Endothelial cell of umbilical vein (primary cell): ENCODE measurements around the gene ZHX3. TPM values are rescaled to one million over a fixed set of nuclear protein-coding genes. Genes with fewer than 3 reads are reported as not detected.

Source experiments
- BruUV-seq: library from RNA; stranded (reverse); fragments of 400-500 nt; replicated peaks from 2 replicates; lab custom pipeline; 2021; lab: Mats Ljungman, UMichigan
- CTCF ChIA-PET: fragments of 300-600, 350-600 bp; sonication (Branson Sonifier 250); formaldehyde crosslinking; loops from one replicate; lab custom pipeline; 2021; ENCODE audit warnings: antibody characterized with exemption, inconsistent platforms; lab: Charles Lee
- POLR2A ChIA-PET: fragments of 300-600, 350-600 bp; sonication (Branson Sonifier 250); formaldehyde crosslinking; loops from one replicate; lab custom pipeline; 2021; ENCODE audit warnings: antibody characterized with exemption, inconsistent platforms; lab: Charles Lee
- DNase-seq: peaks from one replicate; pipeline ENCODE4 v3.0.0-alpha.2; 2011; ENCODE audit warnings: low read depth, low spot score
- FAIRE-seq: peaks from 2 replicates; lab custom pipeline; 2011; peaks lifted over from hg19 to GRCh38; lab: Jason Lieb, UNC
- H2AFZ ChIP-seq: 2 replicates; pipeline ENCODE4 v1.6.0; 2012; ENCODE audit warnings: low read depth, low read length, control low read depth, inconsistent platforms
- H3K27ac ChIP-seq: 2 replicates; pipeline ENCODE4 v1.5.1; 2011; ENCODE audit warnings: low read depth, mild to moderate bottlenecking, control low read depth, low read length, moderate library complexity; ENCODE audit not compliant: insufficient read depth
- H3K27me3 ChIP-seq, 2 experiments: 2 replicates each; pipeline versions ENCODE4 v1.6.0 to v1.6.1; 2011; ENCODE audit warnings: low read length in 2 of 2, mixed read lengths in 1 of 2; ENCODE audit not compliant: control insufficient read depth in 2 of 2, insufficient read depth in 2 of 2
- H3K36me3 ChIP-seq, 2 experiments: 2 replicates in 1 of 2; 3 replicates in 1 of 2; pipeline ENCODE4 v1.5.1; 2011; ENCODE audit warnings: low read length in 2 of 2, mild to moderate bottlenecking in 1 of 2, moderate library complexity in 1 of 2; ENCODE audit not compliant: control insufficient read depth in 2 of 2, insufficient read depth in 2 of 2; ENCODE audit errors: extremely low read depth in 1 of 2
- H3K4me1 ChIP-seq: 3 replicates; pipeline ENCODE4 v1.5.1; 2011; ENCODE audit warnings: mild to moderate bottlenecking, low read length; ENCODE audit not compliant: control insufficient read depth, insufficient read depth; ENCODE audit errors: extremely low read depth
- H3K4me2 ChIP-seq: 2 replicates; pipeline ENCODE4 v1.6.1; 2011; ENCODE audit warnings: low read length, control low read depth, mixed read lengths; ENCODE audit not compliant: insufficient read depth
- H3K4me3 ChIP-seq, 3 experiments: fragments of 200-600 bp in 1 of 3; sonication (generic), shearing (Covaris generic) in 1 of 3; replicated peaks in 1 of 3; 2 replicates each; pipeline ENCODE4 v1.5.1; 2011 to 2016; ENCODE audit warnings: control low read depth in 3 of 3, low read length in 3 of 3, mild to moderate bottlenecking in 2 of 3, inconsistent platforms in 1 of 3, low read depth in 1 of 3, moderate library complexity in 1 of 3; ENCODE audit not compliant: insufficient read depth in 1 of 3
- H3K79me2 ChIP-seq: 2 replicates; pipeline ENCODE4 v1.6.0; 2012; ENCODE audit warnings: low read length, inconsistent platforms; ENCODE audit not compliant: control insufficient read depth, insufficient read depth
- H3K9ac ChIP-seq: replicated peaks from 2 replicates; pipeline ENCODE3; 2011; ENCODE audit warnings: low read length, control low read depth; ENCODE audit not compliant: insufficient read depth; ENCODE audit errors: extremely low read depth
- H3K9me1 ChIP-seq: replicated peaks from 3 replicates; pipeline ENCODE4 v1.6.0; 2011; ENCODE audit warnings: mild to moderate bottlenecking, low read length; ENCODE audit not compliant: control insufficient read depth, insufficient read depth; ENCODE audit errors: extremely low read depth
- H3K9me3 ChIP-seq: replicated peaks from 2 replicates; pipeline ENCODE4 v1.5.1; 2012; ENCODE audit warnings: low read length, inconsistent platforms; ENCODE audit not compliant: control insufficient read depth, insufficient read depth
- H4K20me1 ChIP-seq: replicated peaks from 2 replicates; pipeline ENCODE3; 2011; ENCODE audit warnings: mild to moderate bottlenecking, low read length; ENCODE audit not compliant: control insufficient read depth, insufficient read depth; ENCODE audit errors: extremely low read depth
- CTCF ChIP-seq, 2 donors: IDR thresholded peaks; 1 replicate in 1 of 2; 2 replicates in 1 of 2; pipeline ENCODE4 v1.5.1; 2011; ENCODE audit warnings: low read length in 2 of 2, mild to moderate bottlenecking in 2 of 2, moderate library complexity in 2 of 2, control low read depth in 1 of 2, inconsistent platforms in 1 of 2, low read depth in 1 of 2; ENCODE audit not compliant: insufficient read depth in 1 of 2; ENCODE audit errors: extremely low read depth in 1 of 2
- EZH2 ChIP-seq: IDR thresholded peaks from 2 replicates; pipeline ENCODE4 v1.6.1; 2012; ENCODE audit warnings: borderline replicate concordance, low read depth, mild to moderate bottlenecking, moderate library complexity, low read length, inconsistent platforms; ENCODE audit not compliant: severe bottlenecking
- FOS ChIP-seq: IDR thresholded peaks from 2 replicates; pipeline ENCODE4 v1.6.1; 2011; ENCODE audit warnings: mild to moderate bottlenecking, low read length, moderate library complexity, borderline replicate concordance; ENCODE audit not compliant: insufficient read depth
- GATA2 ChIP-seq: IDR thresholded peaks from 2 replicates; pipeline ENCODE4 v1.7.0; 2011; ENCODE audit warnings: low read depth, mild to moderate bottlenecking, moderate library complexity, mixed read lengths, low read length; ENCODE audit not compliant: insufficient read length, insufficient read depth
- JUN ChIP-seq: IDR thresholded peaks from 2 replicates; pipeline ENCODE4 v1.6.1; 2011; ENCODE audit warnings: borderline replicate concordance, low read depth; ENCODE audit not compliant: insufficient read length, insufficient read depth
- MAX ChIP-seq: IDR thresholded peaks from 2 replicates; pipeline ENCODE4 v1.6.1; 2011; ENCODE audit not compliant: insufficient read depth, insufficient read length
- MYC ChIP-seq: IDR thresholded peaks from one replicate; pipeline ENCODE4 v1.6.1; 2011; ENCODE audit warnings: mild to moderate bottlenecking, low read depth, low read length
- POLR2A ChIP-seq: IDR thresholded peaks from 2 replicates; pipeline ENCODE4 v1.6.1; 2012; ENCODE audit warnings: low read depth, mild to moderate bottlenecking, control low read depth, low read length
- POLR2AphosphoS5 ChIP-seq: IDR thresholded peaks from 2 replicates; pipeline ENCODE4 v1.6.1; 2012; ENCODE audit warnings: low read depth, mild to moderate bottlenecking, control low read depth, low read length, moderate library complexity; ENCODE audit not compliant: insufficient read depth
- dilution Hi-C: fragments of 300-500 bp; cut with MboI; formaldehyde crosslinking; loops from one replicate; pipeline ENCODE4 v1.15.0; 2019; ENCODE audit warnings: low sequenced_read_pairs; ENCODE audit not compliant: extremely low pct_ligation_motif_present
- intact Hi-C: fragments of 100-400 bp; cut with micrococcal nuclease; formaldehyde crosslinking; loops from one replicate; pipeline ENCODE4 v1.10.0; 2022
- polyA plus RNA-seq, 4 experiments: library from polyadenylated mRNA; depleted of rRNA in 3 of 4; stranded (reverse) in 3 of 4; unstranded in 1 of 4; fragments of >200 nt; gene quantifications; 2 replicates each; pipeline versions ENCODE4 v1.2.1 to v1.2.3, GENCODE V29; 2011 to 2012; ENCODE audit warnings: missing spikeins in 1 of 4
- total RNA-seq: library from RNA; stranded (reverse); gene quantifications from 2 replicates; pipeline ENCODE4 v1.2.3, GENCODE V29; 2021

Gene ZHX3
- total and polyA plus RNA-seq, 2 donors (not counting 3 experiments of a cell fraction or from before 2014, with no cell fraction given), result 7.4 to 17.8 TPM

DNA sequence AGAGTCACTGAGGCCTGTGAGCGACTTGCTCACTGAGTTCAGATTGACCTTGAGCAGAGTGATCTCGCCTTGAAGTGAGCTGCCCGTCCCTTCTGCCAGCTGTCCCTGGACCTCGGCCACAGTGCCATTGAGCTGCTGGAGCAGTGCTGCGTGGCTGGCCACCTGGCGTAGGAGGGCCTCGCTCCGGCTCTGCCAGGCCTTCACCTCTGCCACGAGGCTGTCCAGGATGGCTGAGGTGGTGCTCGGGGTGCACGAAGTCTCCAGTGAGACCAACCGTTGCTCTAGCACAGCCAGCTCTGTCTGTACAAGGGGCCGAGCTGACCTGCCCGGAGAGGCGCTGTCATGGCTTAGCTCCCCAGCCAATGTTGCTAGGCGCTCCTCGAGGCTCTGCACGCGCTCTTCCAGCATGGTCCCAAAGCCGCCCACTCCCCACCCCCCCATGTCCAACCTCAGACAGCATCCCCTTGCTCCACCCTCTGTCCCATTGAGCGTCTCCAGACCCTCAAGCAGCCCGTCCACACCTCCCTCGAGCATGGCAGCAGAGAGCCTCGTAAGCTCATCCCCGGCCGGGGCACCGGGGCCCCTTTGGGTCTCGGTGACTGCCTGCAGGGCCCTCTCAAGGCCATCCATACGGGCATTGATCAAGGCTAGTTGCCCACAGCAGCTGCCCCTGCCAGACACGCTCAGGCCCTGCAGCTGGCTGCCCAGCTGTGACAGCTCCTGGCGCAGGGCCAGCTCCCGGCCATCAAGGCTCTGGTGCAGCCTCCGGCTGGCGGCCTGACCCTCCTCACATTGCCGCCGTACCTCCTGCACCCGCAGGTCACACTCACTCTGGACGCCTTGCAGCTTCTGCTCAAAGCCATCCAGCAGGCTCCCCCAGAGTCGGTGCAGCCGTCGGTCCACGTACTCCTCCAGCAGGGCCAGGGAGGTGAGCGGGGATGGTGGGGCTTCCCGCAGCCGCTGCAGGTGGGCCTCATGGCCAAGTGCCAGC is 44.5 kb upstream of the ZHX3 start:
- FAIRE-seq (no peak), DNase-seq (no peak)
- POLR2A ChIA-PET, result no interaction called here
- H3K36me3 ChIP-seq, result no peaks in the 10 kb centered on the region
- no peaks in the 10 kb centered on the region for H3K9me1 ChIP-seq
- BruUV-seq, result no TSS peak
- no peak overlapping the region for H2AFZ ChIP-seq
- no peaks in the 10 kb centered on the region for H3K79me2 ChIP-seq
- no peaks in the 10 kb centered on the region for H3K4me1 ChIP-seq
- H3K27ac ChIP-seq, result no peak overlapping the region
- no peaks in the 10 kb centered on the region for H3K9me3 ChIP-seq
- peaks cover 13 to 23% of the 10 kb centered on the region in 2 experiments for H3K27me3 ChIP-seq
- H4K20me1 ChIP-seq, result no peaks in the 10 kb centered on the region
- H3K4me3 ChIP-seq, result no peak overlapping the region
- dilution Hi-C loops, result no loop called here
- no peak for TF ChIP-seq MAX
- H3K9ac ChIP-seq, result no peak overlapping the region
- intact Hi-C loops, result no loop called here
- no peak overlapping the region for H3K4me2 ChIP-seq
- CTCF ChIA-PET, result interaction anchor here (0.5 to 1.5 kb wide), 2 partner anchors 189 to 245 kb away, joined by 3 to 6 read pairs; no protein-coding TSS in a partner anchor

DNA sequence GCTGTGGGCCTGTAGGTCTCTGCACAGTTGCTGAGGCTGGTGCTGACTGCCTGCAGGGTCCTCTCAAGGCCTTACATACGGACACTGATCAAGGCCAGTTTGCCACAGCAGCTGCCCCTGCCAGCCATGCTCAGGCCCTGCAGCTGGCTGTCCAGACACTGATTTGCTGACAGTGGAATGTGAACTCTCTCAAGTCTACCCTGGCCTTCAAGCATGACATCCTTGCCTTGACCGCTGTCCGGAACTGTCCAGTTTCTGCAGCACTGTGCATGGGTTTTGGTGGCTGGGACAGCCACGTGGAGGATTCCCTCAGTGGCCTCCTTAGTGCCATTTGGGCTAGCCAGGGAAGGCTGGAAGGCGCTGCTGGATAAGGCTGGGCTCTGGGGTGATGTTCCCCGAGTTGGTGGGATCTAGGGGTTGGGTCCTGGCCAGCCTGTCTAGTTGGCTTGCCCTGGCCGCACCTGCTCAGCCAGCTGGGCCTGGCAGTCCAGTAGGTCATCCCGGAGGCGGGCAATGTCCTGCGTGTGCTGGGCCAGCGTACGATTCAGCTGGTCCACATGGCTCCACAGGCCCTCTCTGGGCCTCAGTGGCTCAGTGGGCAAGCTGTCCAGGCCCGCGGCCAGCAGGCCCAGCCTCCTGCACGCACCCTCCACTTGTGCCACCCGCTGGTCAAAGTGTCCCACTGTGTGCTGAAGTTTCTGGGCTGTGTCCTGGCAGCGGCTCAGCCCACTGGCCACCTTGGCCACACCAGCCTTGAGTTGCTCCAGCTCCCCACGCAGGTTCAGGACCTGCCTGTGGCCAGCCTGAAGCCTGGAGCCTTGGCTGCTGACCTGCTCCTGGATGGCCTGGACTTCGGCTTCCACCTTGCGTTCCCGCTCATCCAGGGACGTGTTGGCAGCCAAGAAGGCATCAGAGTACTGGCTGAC is 43.6 kb upstream of the ZHX3 start:
- ChIA-PET POLR2A (no interaction called here), CTCF (interaction anchor here (1.5 kb wide), 1 partner anchor 188 kb away, joined by 6 read pairs; no protein-coding TSS in a partner anchor)
- no peak overlapping the region for H3K9ac ChIP-seq
- H3K4me3 ChIP-seq, result no peak overlapping the region
- no peaks in the 10 kb centered on the region for H3K36me3 ChIP-seq
- dilution Hi-C loops, result no loop called here
- no TSS peak for BruUV-seq
- no peak overlapping the region for H3K27ac ChIP-seq
- intact Hi-C loops, result no loop called here
- FAIRE-seq (no peak), DNase-seq (no peak)
- H3K9me3 ChIP-seq, result no peaks in the 10 kb centered on the region
- no peaks in the 10 kb centered on the region for H3K4me1 ChIP-seq
- no peaks in the 10 kb centered on the region for H4K20me1 ChIP-seq
- no peaks in the 10 kb centered on the region for H3K9me1 ChIP-seq
- H3K4me2 ChIP-seq, result no peak overlapping the region
- TF ChIP-seq MAX (no peak), JUN (no peak), MYC (no peak), POLR2A (no peak), EZH2 (no peak), GATA2 (no peak), FOS (no peak), CTCF (IDR thresholded peaks at IDR 0.05; ENCODE audit: extremely low read depth in 1 of 2, insufficient read depth in 1 of 2, low read depth in 1 of 2, low read length in 2 of 2) (no peak), POLR2AphosphoS5 (no peak)
- H3K79me2 ChIP-seq, result no peaks in the 10 kb centered on the region
- H3K27me3 ChIP-seq, result peaks cover 11 to 15% of the 10 kb centered on the region in 2 experiments
- H2AFZ ChIP-seq, result no peak overlapping the region
